Trophoblast cell (in vitro differentiated cells and primary cell): ENCODE measurements around the gene ODC1.

Experiments
- DNase-seq, 2 donors: peaks; one replicate each; pipeline ENCODE4 v3.0.0-alpha.2; 2016
- H2AFZ ChIP-seq: 2 replicates; pipeline ENCODE4 v1.6.1; 2013; ENCODE audit warnings: low read length, moderate library complexity, mild to moderate bottlenecking; ENCODE audit not compliant: insufficient read depth, poor library complexity
- H2AK5ac ChIP-seq: 2 replicates; pipeline ENCODE4 v1.6.1; 2013; ENCODE audit warnings: mild to moderate bottlenecking, low read length
- H2BK120ac ChIP-seq: 2 replicates; pipeline ENCODE4 v1.6.1; 2013; ENCODE audit warnings: low read length, mild to moderate bottlenecking, moderate library complexity; ENCODE audit not compliant: insufficient read depth, poor library complexity
- H2BK12ac ChIP-seq: 2 replicates; pipeline ENCODE4 v1.6.1; 2013; ENCODE audit warnings: mild to moderate bottlenecking, low read length, moderate library complexity
- H2BK5ac ChIP-seq: 2 replicates; pipeline ENCODE4 v1.6.1; 2013; ENCODE audit warnings: low read length, low read depth, moderate library complexity, mild to moderate bottlenecking; ENCODE audit not compliant: poor library complexity
- H3K14ac ChIP-seq: 2 replicates; pipeline ENCODE4 v1.6.1; 2013; ENCODE audit warnings: mild to moderate bottlenecking, low read length
- H3K18ac ChIP-seq: 2 replicates; pipeline ENCODE4 v1.6.1; 2013; ENCODE audit warnings: mild to moderate bottlenecking, low read length
- H3K23ac ChIP-seq: 2 replicates; pipeline ENCODE4 v1.6.1; 2013; ENCODE audit warnings: low read length
- H3K27ac ChIP-seq: 2 replicates; pipeline ENCODE4 v1.5.1; 2013; ENCODE audit warnings: low read depth, mild to moderate bottlenecking, inconsistent platforms, low read length, moderate library complexity
- H3K27me3 ChIP-seq: 2 replicates; pipeline ENCODE4 v1.6.1; 2013; ENCODE audit warnings: inconsistent platforms, mild to moderate bottlenecking, low read length, moderate library complexity; ENCODE audit not compliant: insufficient read depth
- H3K36me3 ChIP-seq, 2 experiments: 1 replicate in 1 of 2; 2 replicates in 1 of 2; pipeline ENCODE4 v1.6.1; 2013; ENCODE audit warnings: low read length in 2 of 2, mild to moderate bottlenecking in 2 of 2, moderate library complexity in 1 of 2; ENCODE audit not compliant: insufficient read depth in 2 of 2, control insufficient read depth in 1 of 2
- H3K4ac ChIP-seq: 2 replicates; pipeline ENCODE4 v1.6.1; 2013; ENCODE audit warnings: low read depth, mild to moderate bottlenecking, low read length, moderate library complexity
- H3K4me1 ChIP-seq, 2 experiments: 1 replicate in 1 of 2; 2 replicates in 1 of 2; pipeline ENCODE4 v1.6.1; 2013; ENCODE audit warnings: low read length in 2 of 2, mild to moderate bottlenecking in 2 of 2, moderate library complexity in 1 of 2; ENCODE audit not compliant: insufficient read depth in 2 of 2, control insufficient read depth in 1 of 2
- H3K4me2 ChIP-seq: 2 replicates; pipeline ENCODE4 v1.6.1; 2013; ENCODE audit warnings: inconsistent platforms, mild to moderate bottlenecking, low read length, moderate library complexity
- H3K4me3 ChIP-seq: 2 replicates; pipeline ENCODE4 v1.5.1; 2013; ENCODE audit warnings: mild to moderate bottlenecking, low read depth, low read length, inconsistent platforms
- H3K79me1 ChIP-seq: one replicate; pipeline ENCODE4 v1.6.1; 2013; ENCODE audit warnings: low read length
- H3K79me2 ChIP-seq: 2 replicates; pipeline ENCODE4 v1.6.1; 2013; ENCODE audit warnings: low read length, mild to moderate bottlenecking; ENCODE audit not compliant: control insufficient read depth, insufficient read depth, poor library complexity
- H3K9ac ChIP-seq: 2 replicates; pipeline ENCODE4 v1.6.1; 2013; ENCODE audit warnings: mild to moderate bottlenecking, low read length
- H3K9me3 ChIP-seq: 2 replicates; pipeline ENCODE4 v1.6.1; 2013; ENCODE audit warnings: low read depth, mild to moderate bottlenecking, control low read depth, inconsistent platforms, low read length; ENCODE audit not compliant: insufficient read depth
- H4K12ac ChIP-seq: 2 replicates; pipeline ENCODE4 v1.6.1; 2013; ENCODE audit warnings: low read depth, mild to moderate bottlenecking, low read length, moderate library complexity
- H4K8ac ChIP-seq: 2 replicates; pipeline ENCODE4 v1.6.1; 2013; ENCODE audit warnings: low read depth, mild to moderate bottlenecking, low read length, moderate library complexity
- H4K91ac ChIP-seq: one replicate; pipeline ENCODE4 v1.6.1; 2013; ENCODE audit warnings: low read depth, mild to moderate bottlenecking, low read length, moderate library complexity
- WGBS: extraction: QIAGEN DNeasy Blood & Tissue Kit; methylation state at CpG from one replicate; pipeline ENCODE4 v1.1.7; 2013; ENCODE audit warnings: missing lambda C conversion rate; ENCODE audit not compliant: insufficient read length, insufficient coverage; ENCODE audit errors: extremely low coverage; 5-methylcytosine and 5-hydroxymethylcytosine counted together

Gene ODC1

DNA sequence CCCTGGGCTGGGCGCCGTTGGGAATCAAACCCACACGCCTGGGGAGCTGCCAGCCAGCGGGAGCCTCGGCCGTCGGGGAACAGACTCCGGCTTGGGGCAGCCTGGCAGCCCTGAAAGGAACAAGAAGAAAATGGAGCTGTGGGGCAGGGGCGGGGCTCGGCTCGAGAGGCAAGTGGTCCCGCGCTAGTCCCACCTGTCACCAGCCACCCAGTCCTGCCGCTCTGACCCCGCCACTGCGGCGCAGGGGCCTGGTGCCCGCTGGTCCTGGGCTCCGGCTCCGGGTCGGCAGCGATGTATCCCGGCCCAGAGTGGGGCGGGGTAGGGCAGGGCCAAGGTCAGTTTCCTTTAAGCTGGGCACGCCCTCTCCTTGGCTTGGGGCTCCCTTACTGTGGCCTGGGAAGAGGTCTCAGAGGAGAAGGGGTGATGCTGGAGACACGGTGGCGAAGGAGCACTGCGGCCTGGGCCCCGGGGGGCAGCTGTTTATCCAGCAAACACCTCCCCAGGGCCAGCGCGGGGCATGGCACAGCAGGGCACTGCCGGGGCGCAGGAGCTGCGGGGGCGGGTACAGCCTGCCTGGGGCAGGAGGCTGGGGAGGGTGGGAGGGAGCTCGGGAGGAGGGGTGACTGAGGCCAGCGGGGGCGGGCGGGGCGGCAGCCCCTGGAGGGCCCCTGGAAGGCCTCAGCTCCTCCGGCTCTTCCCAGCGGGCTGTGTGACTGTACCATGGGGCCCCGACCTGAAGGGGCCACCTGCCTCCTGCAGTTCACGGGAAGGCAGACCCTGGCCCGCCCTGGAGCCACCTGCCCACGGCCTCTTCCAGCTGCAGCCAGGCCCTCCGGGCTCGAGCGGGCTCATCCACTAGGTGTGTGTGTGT is 15.6 kb downstream of the ODC1 start:
- no CpG with 5 or more reads among the region's 49 CpGs for WGBS
- Histone ChIP-seq H4K8ac (no peak overlapping the region), H3K18ac (no peak overlapping the region), H3K27me3 (no peaks in the 10 kb centered on the region), H4K12ac (no peak overlapping the region), H3K9me3 (peaks cover 5% of the 10 kb centered on the region), H4K91ac (no peak overlapping the region), H3K79me1 (no peaks in the 10 kb centered on the region), H3K4me1 (no peaks in the 10 kb centered on the region), H3K4me3 (no peak overlapping the region), H3K9ac (no peak overlapping the region), H3K4me2 (peak overlapping the region; percentile 48), H2BK5ac (no peak overlapping the region), H3K4ac (no peak overlapping the region), H3K23ac (no peak overlapping the region), H2BK120ac (no peak overlapping the region), H2AFZ (no peak overlapping the region), H3K36me3 (no peaks in the 10 kb centered on the region), H3K79me2 (no peaks in the 10 kb centered on the region), H3K27ac (no peak overlapping the region), H2BK12ac (no peak overlapping the region), H2AK5ac (no peak overlapping the region), H3K14ac (no peak overlapping the region)
- DNase-seq: no peak

GRCh38 chr2:10431797-10432196 is 16.3 kb downstream of the ODC1 start:
- H3K36me3 ChIP-seq: peaks cover 0 to 2% of the 10 kb centered on the region in 2 experiments
- H4K12ac ChIP-seq: no peak overlapping the region
- WGBS: no CpG with 5 or more reads among the region's 16 CpGs
- no peak overlapping the region for H3K4me3 ChIP-seq
- no peak overlapping the region for H2BK5ac ChIP-seq
- H3K4me2 ChIP-seq: peak overlapping the region; percentile 48
- H2BK120ac ChIP-seq: no peak overlapping the region
- no peak overlapping the region for H4K91ac ChIP-seq
- no peak overlapping the region for H2AFZ ChIP-seq
- no peaks in the 10 kb centered on the region for H3K79me2 ChIP-seq
- DNase-seq: no peak
- H2AK5ac ChIP-seq: no peak overlapping the region
- no peak overlapping the region for H3K14ac ChIP-seq
- H3K9me3 ChIP-seq: peaks cover 5% of the 10 kb centered on the region
- H3K4me1 ChIP-seq: no peaks in the 10 kb centered on the region
- H4K8ac ChIP-seq: no peak overlapping the region
- no peak overlapping the region for H3K23ac ChIP-seq
- H3K4ac ChIP-seq: no peak overlapping the region
- no peak overlapping the region for H3K27ac ChIP-seq
- no peaks in the 10 kb centered on the region for H3K27me3 ChIP-seq
- H3K9ac ChIP-seq: no peak overlapping the region
- H2BK12ac ChIP-seq: no peak overlapping the region
- no peaks in the 10 kb centered on the region for H3K79me1 ChIP-seq
- H3K18ac ChIP-seq: no peak overlapping the region

DNA sequence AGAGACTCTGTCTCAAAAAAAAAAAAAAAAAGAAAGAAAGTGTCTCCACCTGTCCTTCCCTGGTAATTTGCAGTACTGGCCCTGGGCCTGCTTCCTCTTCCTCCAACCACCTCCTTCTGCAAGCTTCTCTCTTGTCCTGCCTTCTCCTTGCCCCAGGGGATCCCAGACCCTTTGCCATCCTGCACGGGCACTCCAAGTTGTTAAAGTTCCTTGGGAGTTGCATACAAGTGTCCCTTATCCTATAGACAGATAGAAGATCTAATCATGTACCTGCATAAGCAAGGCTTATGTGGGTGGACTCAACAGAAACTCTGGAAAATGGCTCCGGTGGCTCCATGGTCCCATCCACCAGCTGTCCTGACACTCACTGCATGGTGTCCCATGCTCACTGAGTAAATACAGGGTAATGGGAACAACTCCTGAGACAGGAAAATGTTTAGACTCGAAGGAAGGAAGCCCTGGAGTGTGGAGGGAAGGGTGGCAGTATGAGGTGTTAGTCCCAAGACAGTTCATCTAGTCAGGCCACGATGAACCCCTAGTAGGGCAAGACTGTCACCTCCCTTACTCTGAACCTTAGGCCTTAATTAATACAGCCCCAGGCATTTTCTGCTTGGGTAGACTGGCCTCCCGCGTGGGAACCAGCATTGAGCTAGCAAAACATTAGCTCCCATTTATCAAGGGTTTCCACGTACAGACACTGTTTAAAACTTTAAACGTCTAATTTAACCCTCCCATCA is 17.1 kb downstream of the ODC1 start:
- Histone ChIP-seq H3K9ac (no peak overlapping the region), H3K79me1 (no peaks in the 10 kb centered on the region)
- no CpG with 5 or more reads among the region's 8 CpGs for WGBS

GRCh38 chr2:10428924-10429323 is 19.2 kb downstream of the ODC1 start:
- H3K27me3 ChIP-seq: no peaks in the 10 kb centered on the region
- H3K79me2 ChIP-seq: no peaks in the 10 kb centered on the region
- H3K18ac ChIP-seq: no peak overlapping the region
- H3K79me1 ChIP-seq: no peaks in the 10 kb centered on the region
- H4K91ac ChIP-seq: no peak overlapping the region
- no peak overlapping the region for H3K4me3 ChIP-seq
- no peak overlapping the region for H2BK120ac ChIP-seq
- no peak overlapping the region for H4K8ac ChIP-seq
- no peak overlapping the region for H2AFZ ChIP-seq
- no peak overlapping the region for H4K12ac ChIP-seq
- no peak for DNase-seq
- no peak overlapping the region for H2BK12ac ChIP-seq
- H3K14ac ChIP-seq: no peak overlapping the region
- peaks cover 5% of the 10 kb centered on the region for H3K9me3 ChIP-seq
- H3K27ac ChIP-seq: no peak overlapping the region
- no peak overlapping the region for H3K4ac ChIP-seq
- WGBS: no CpG with 5 or more reads among the region's 3 CpGs
- no peak overlapping the region for H3K4me2 ChIP-seq
- no peaks in the 10 kb centered on the region for H3K4me1 ChIP-seq
- H3K23ac ChIP-seq: no peak overlapping the region
- no peak overlapping the region for H2BK5ac ChIP-seq
- H3K36me3 ChIP-seq: peaks cover 0 to 2% of the 10 kb centered on the region in 2 experiments
- H3K9ac ChIP-seq: no peak overlapping the region
- no peak overlapping the region for H2AK5ac ChIP-seq

More for the DNA sequence above, 17.1 kb downstream of the ODC1 start:
- Histone ChIP-seq H3K4me1 (no peaks in the 10 kb centered on the region), H2AFZ (no peak overlapping the region), H3K4ac (no peak overlapping the region), H4K91ac (no peak overlapping the region), H3K14ac (no peak overlapping the region), H3K18ac (no peak overlapping the region), H3K4me3 (no peak overlapping the region), H3K79me2 (no peaks in the 10 kb centered on the region), H3K27me3 (no peaks in the 10 kb centered on the region), H2BK12ac (no peak overlapping the region), H3K9me3 (peaks cover 5% of the 10 kb centered on the region), H3K36me3 (peaks cover 0 to 2% of the 10 kb centered on the region in 2 experiments), H2AK5ac (no peak overlapping the region), H3K23ac (no peak overlapping the region), H4K12ac (no peak overlapping the region), H4K8ac (no peak overlapping the region), H3K4me2 (no peak overlapping the region), H2BK5ac (no peak overlapping the region), H2BK120ac (no peak overlapping the region), H3K27ac (no peak overlapping the region)
- DNase-seq: peak; percentile 63 to 82
